Coronary artery (tissue), 2 donors: ENCODE measurements around the gene APOBEC3A.

ENCODE experiments used
- DNase-seq: peaks from one replicate; pipeline ENCODE4 v3.0.0-alpha.2; 2017; ENCODE audit warnings: low spot score
- H3K27ac ChIP-seq, 2 donors: fragments of 200-600 bp; sonication (generic); one replicate each; pipeline ENCODE4 v1.5.1; 2016 to 2019
- H3K4me3 ChIP-seq: fragments of 200-600 bp; sonication (generic); 2 replicates; pipeline ENCODE4 v1.5.1; 2016; ENCODE audit warnings: mild to moderate bottlenecking, moderate library complexity
- TF ChIP-seq, protein P1 (sequence below): fragments of 200-600 bp; sonication (generic); IDR thresholded peaks from one replicate; pipeline ENCODE4 v1.5.1; 2019; ENCODE audit warnings: antibody characterized with exemption

APOBEC3A gene

DNA sequence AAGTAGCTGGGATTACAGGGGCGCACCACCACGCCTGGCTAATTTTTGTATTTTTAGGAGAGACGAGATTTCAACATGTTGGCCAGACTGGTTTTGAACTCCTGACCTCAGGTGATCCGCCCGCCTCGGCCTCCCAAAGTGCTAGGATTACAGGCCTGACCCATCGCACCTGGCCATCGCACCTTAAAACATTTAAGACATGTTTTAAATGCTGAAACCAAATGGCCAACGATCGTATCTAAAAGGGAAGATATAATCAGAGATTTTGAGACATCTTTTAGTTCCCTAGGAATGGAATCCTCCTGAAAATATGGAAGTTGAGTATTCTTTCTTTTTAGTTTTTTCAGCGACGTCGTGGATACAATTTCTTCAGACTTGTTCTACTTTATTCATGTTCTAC is 21.8 kb upstream of the APOBEC3A start:
- DNase-seq, result no peak
- H3K27ac ChIP-seq, result no peak overlapping the region
- TF ChIP-seq, protein P1, sequence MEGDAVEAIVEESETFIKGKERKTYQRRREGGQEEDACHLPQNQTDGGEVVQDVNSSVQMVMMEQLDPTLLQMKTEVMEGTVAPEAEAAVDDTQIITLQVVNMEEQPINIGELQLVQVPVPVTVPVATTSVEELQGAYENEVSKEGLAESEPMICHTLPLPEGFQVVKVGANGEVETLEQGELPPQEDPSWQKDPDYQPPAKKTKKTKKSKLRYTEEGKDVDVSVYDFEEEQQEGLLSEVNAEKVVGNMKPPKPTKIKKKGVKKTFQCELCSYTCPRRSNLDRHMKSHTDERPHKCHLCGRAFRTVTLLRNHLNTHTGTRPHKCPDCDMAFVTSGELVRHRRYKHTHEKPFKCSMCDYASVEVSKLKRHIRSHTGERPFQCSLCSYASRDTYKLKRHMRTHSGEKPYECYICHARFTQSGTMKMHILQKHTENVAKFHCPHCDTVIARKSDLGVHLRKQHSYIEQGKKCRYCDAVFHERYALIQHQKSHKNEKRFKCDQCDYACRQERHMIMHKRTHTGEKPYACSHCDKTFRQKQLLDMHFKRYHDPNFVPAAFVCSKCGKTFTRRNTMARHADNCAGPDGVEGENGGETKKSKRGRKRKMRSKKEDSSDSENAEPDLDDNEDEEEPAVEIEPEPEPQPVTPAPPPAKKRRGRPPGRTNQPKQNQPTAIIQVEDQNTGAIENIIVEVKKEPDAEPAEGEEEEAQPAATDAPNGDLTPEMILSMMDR, result no peak

DNA sequence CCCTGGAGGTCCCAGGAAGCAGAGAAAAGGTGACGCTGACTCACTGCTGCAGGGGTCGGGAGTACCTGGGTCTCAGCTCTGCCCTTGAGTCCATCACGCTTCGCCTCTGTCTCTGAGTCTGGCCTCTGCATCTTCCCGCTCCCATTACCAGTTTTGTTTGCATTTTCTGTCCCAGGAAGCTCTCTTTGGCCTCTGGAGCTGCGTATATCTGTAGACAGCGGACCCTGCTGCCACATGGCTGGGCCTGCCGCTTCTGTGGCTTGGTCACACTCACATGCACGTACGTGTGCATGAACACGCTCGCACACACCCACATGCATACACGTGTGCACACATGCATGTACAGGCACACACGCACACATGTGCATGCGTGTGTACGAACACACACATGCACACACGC is 20.8 kb upstream of the APOBEC3A start:
- no peak overlapping the region for H3K4me3 ChIP-seq
- TF ChIP-seq, protein P1, result no peak
- no peak overlapping the region for H3K27ac ChIP-seq
- DNase-seq, result no peak

More for the DNA sequence above, 21.8 kb upstream of the APOBEC3A start:
- no peak overlapping the region for H3K4me3 ChIP-seq

DNA sequence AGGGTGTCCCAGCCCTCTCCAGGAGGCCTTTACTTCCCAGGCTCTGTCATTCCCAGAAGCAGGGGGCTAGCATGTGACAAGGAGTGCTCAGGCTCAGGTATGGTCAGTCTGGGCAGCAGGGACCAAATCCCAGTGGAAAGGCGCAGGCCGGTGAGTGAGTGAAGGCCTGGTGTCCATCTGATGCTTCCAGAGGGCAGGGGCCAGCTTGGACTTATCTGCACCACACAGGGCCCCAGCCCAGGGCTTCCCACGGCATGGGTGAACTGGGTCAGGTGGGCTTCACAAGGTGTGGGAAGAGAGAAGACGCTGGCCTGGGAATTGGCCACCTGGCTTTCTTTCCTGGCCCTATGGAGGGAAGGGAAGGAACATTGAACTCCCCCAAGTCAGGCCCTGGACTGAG is 20.4 kb upstream of the APOBEC3A start:
- Histone ChIP-seq H3K27ac (no peak overlapping the region), H3K4me3 (no peak overlapping the region)
- no peak for DNase-seq
- TF ChIP-seq, protein P1, result no peak

DNA sequence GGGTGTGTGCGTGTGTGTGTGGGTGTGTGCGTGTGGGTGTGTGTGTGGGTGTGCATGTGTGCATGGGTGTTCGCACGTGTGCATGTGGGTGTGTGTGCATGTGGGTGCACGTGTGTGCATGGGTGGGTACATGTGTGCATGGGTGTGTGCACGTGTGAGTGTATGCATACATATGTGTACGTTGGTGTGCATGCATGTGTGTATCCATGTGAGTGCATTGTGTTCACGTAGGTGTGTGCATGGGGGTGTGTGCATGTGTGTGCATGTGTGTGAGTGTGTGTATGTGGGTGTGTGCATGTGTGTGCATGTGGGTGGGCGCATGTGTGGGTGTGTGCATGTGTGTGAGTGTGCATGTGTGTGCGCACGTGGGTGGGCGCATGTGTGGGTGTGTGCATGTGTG is 19.9 kb upstream of the APOBEC3A start:
- DNase-seq, result no peak
- Histone ChIP-seq H3K4me3 (no peak overlapping the region), H3K27ac (no peak overlapping the region)
- TF ChIP-seq, protein P1, result no peak

DNA sequence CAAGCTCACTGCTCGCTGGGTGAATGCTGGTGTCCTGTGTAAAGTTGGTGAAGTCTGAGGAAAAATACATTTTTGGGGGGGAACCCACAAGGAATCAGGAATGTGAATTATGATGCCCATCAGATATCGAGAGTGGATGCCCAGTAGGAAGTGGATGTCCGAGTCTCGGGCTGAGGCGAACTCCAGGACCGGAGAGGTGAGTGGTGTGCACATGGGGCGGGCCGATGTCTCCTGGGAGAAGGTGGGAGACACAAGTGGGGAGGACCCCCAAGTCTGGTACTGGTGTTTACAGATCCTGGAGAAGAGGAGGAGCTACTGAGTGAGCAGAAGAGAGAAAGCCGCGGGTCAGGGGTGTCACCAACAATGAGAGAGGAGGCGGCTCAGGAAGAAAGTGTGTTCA is 19.2 kb upstream of the APOBEC3A start:
- Histone ChIP-seq H3K27ac (no peak overlapping the region), H3K4me3 (no peak overlapping the region)
- TF ChIP-seq, protein P1, result no peak
- no peak for DNase-seq

DNA sequence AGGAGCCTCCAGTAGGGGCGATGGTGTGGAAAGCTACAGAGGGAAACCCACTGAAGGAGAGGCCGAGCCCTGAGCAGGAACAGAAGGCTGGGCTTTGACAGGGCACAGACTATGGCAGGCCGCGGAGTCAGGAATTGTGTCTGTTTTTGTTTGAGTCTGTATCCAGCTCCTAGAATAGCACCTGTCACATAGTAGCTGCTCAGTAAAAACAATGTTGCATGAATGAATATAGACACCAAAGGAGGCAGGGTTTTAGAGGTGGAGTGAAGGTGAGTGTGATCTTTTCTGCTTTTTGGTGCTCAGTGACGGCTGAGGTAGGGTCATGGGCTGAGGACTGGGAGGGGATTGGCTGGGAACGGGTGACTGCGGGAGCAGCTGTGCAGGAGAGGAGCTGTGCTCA is 18.5 kb upstream of the APOBEC3A start:
- H3K4me3 ChIP-seq, result no peak overlapping the region
- H3K27ac ChIP-seq, result no peak overlapping the region
- TF ChIP-seq, protein P1, result no peak
- no peak for DNase-seq

DNA sequence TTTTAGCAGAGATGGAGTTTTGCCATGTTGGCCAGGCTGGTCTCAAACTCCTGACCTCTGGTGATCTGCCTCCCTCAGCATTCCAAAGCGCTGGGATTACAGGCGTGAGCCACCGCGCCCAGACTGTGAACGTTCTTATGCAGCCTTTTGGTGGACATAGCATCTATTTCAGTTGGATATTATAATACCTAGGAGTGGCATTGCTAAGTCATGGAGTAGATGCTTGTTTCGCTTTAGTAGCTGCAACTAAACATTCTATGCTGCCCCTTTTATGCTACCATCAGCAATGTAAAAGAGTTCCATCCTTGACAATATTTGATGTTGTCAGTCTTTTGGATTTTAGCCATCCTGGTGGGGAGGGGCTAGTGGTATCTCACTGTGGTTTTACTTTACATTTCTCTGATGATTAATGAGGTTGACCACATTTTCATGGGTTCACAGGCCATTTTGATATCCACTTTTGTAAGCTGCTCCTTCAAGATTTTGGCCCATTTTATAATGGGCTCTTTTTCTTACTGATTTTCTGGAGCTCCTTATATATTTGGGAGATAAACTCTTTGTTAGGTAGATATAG is 16.5 kb upstream of the APOBEC3A start:
- Histone ChIP-seq H3K27ac (no peak overlapping the region), H3K4me3 (no peak overlapping the region)
- TF ChIP-seq, protein P1, result no peak
- DNase-seq, result no peak
